ENCODE data around the gene GSX1. TPM values are rescaled to one million over a fixed set of nuclear protein-coding genes. Genes with fewer than 3 reads are reported as not detected.
A peak's percentile ranks its signal among the peaks of the same experiment; 100 is the strongest.
"Not testable (repeated sequence)": the region's sequence is repeated elsewhere in the genome, so short reads cannot be mapped to it uniquely, and the experiment has no call there.

The GSX1 gene
- total and polyA plus RNA-seq, 4 donors, result 0.20 to 4.0 (median 1.9) TPM

- no peak overlapping the region for H3K4me3 ChIP-seq (ENCODE audit: low read depth, low read length)
- H3K27ac ChIP-seq (ENCODE audit: low read depth, low read length), result no peak overlapping the region
- H3K9me3 ChIP-seq (ENCODE audit: control insufficient read depth, insufficient read depth, low read length), result no peaks in the 10 kb centered on the region
- H3K36me3 ChIP-seq (ENCODE audit: control insufficient read depth, insufficient read depth, low read length), result no peaks in the 10 kb centered on the region
- DNase-seq (ENCODE audit: low read depth in 4 of 6, low spot score in 6 of 6), result no peak
- peaks cover 4% of the 10 kb centered on the region for H3K27me3 ChIP-seq (ENCODE audit: control insufficient read depth, insufficient read depth, low read length)
- H3K4me1 ChIP-seq (ENCODE audit: control insufficient read depth, insufficient read depth, low read length), result no peaks in the 10 kb centered on the region
- WGBS (ENCODE audit: insufficient coverage), result 71% methylated on average over 7 of the region's 7 CpGs
These were observed 17.7 kb downstream of the GSX1 start for GRCh38 chr13:27810009-27810408.

GRCh38 chr13:27810461-27810860 lies 18.2 kb downstream of the GSX1 start:
- Histone ChIP-seq H3K4me1 (ENCODE audit: control insufficient read depth, insufficient read depth, low read length) (no peaks in the 10 kb centered on the region), H3K36me3 (ENCODE audit: control insufficient read depth, insufficient read depth, low read length) (no peaks in the 10 kb centered on the region), H3K27ac (ENCODE audit: low read depth, low read length) (no peak overlapping the region), H3K4me3 (ENCODE audit: low read depth, low read length) (no peak overlapping the region), H3K9me3 (ENCODE audit: control insufficient read depth, insufficient read depth, low read length) (no peaks in the 10 kb centered on the region), H3K27me3 (ENCODE audit: control insufficient read depth, insufficient read depth, low read length) (peaks cover 4% of the 10 kb centered on the region)
- 88% methylated on average over 1 of the region's 2 CpGs for WGBS (ENCODE audit: insufficient coverage)
- no peak for DNase-seq (ENCODE audit: low read depth in 4 of 6, low spot score in 6 of 6)

GRCh38 chr13:27813826-27814225 lies 21.5 kb downstream of the GSX1 start:
- no peaks in the 10 kb centered on the region for H3K9me3 ChIP-seq (ENCODE audit: control insufficient read depth, insufficient read depth, low read length)
- H3K27me3 ChIP-seq (ENCODE audit: control insufficient read depth, insufficient read depth, low read length), result peaks cover 11% of the 10 kb centered on the region
- H3K27ac ChIP-seq (ENCODE audit: low read depth, low read length), result no peak overlapping the region
- no peak overlapping the region for H3K4me3 ChIP-seq (ENCODE audit: low read depth, low read length)
- 90% methylated on average over 4 of the region's 9 CpGs for WGBS (ENCODE audit: insufficient coverage)
- no peaks in the 10 kb centered on the region for H3K4me1 ChIP-seq (ENCODE audit: control insufficient read depth, insufficient read depth, low read length)
- H3K36me3 ChIP-seq (ENCODE audit: control insufficient read depth, insufficient read depth, low read length), result no peaks in the 10 kb centered on the region
- DNase-seq (ENCODE audit: low read depth in 4 of 6, low spot score in 6 of 6), result no peak

GRCh38 chr13:27817832-27818231 lies 25.5 kb downstream of the GSX1 start:
- not testable (repeated sequence) for H3K27ac ChIP-seq (ENCODE audit: low read depth, low read length); DNase-seq (ENCODE audit: low read depth in 4 of 6, low spot score in 6 of 6); H3K4me3 ChIP-seq (ENCODE audit: low read depth, low read length); H3K36me3 ChIP-seq (ENCODE audit: control insufficient read depth, insufficient read depth, low read length); H3K4me1 ChIP-seq (ENCODE audit: control insufficient read depth, insufficient read depth, low read length); H3K9me3 ChIP-seq (ENCODE audit: control insufficient read depth, insufficient read depth, low read length)
- H3K27me3 ChIP-seq (ENCODE audit: control insufficient read depth, insufficient read depth, low read length), result peaks cover 49% of the 10 kb centered on the region
- 100% methylated on average over 1 of the region's 2 CpGs for WGBS (ENCODE audit: insufficient coverage)

GRCh38 chr13:27820524-27821482 lies 28.5 kb downstream of the GSX1 start:
- Histone ChIP-seq H3K27ac (ENCODE audit: low read depth, low read length) (no peak overlapping the region), H3K36me3 (ENCODE audit: control insufficient read depth, insufficient read depth, low read length) (no peaks in the 10 kb centered on the region), H3K9me3 (ENCODE audit: control insufficient read depth, insufficient read depth, low read length) (no peaks in the 10 kb centered on the region), H3K4me1 (ENCODE audit: control insufficient read depth, insufficient read depth, low read length) (peaks cover under 1% of the 10 kb centered on the region), H3K4me3 (ENCODE audit: low read depth, low read length) (no peak overlapping the region), H3K27me3 (ENCODE audit: control insufficient read depth, insufficient read depth, low read length) (peaks cover 75% of the 10 kb centered on the region)
- no peak for DNase-seq (ENCODE audit: low read depth in 4 of 6, low spot score in 6 of 6)
- WGBS (ENCODE audit: insufficient coverage), result under 1% methylated on average over 35 of the region's 46 CpGs

GRCh38 chr13:27821566-27821965 lies 29.3 kb downstream of the GSX1 start:
- H3K4me1 ChIP-seq (ENCODE audit: control insufficient read depth, insufficient read depth, low read length), result peaks cover 8% of the 10 kb centered on the region
- WGBS (ENCODE audit: insufficient coverage), result 3% methylated on average over 9 of the region's 12 CpGs
- no peak overlapping the region for H3K27ac ChIP-seq (ENCODE audit: low read depth, low read length)
- H3K9me3 ChIP-seq (ENCODE audit: control insufficient read depth, insufficient read depth, low read length), result no peaks in the 10 kb centered on the region
- H3K36me3 ChIP-seq (ENCODE audit: control insufficient read depth, insufficient read depth, low read length), result no peaks in the 10 kb centered on the region
- no peak overlapping the region for H3K4me3 ChIP-seq (ENCODE audit: low read depth, low read length)
- H3K27me3 ChIP-seq (ENCODE audit: control insufficient read depth, insufficient read depth, low read length), result peaks cover 74% of the 10 kb centered on the region
- no peak for DNase-seq (ENCODE audit: low read depth in 4 of 6, low spot score in 6 of 6)

GRCh38 chr13:27822258-27822872 lies 30.1 kb downstream of the GSX1 start:
- Histone ChIP-seq H3K27me3 (ENCODE audit: control insufficient read depth, insufficient read depth, low read length) (peaks cover 76% of the 10 kb centered on the region), H3K4me3 (ENCODE audit: low read depth, low read length) (no peak overlapping the region), H3K27ac (ENCODE audit: low read depth, low read length) (no peak overlapping the region), H3K36me3 (ENCODE audit: control insufficient read depth, insufficient read depth, low read length) (no peaks in the 10 kb centered on the region), H3K9me3 (ENCODE audit: control insufficient read depth, insufficient read depth, low read length) (no peaks in the 10 kb centered on the region), H3K4me1 (ENCODE audit: control insufficient read depth, insufficient read depth, low read length) (peaks cover 12% of the 10 kb centered on the region)
- WGBS (ENCODE audit: insufficient coverage), result no CpG with 5 or more reads among the region's 17 CpGs
- DNase-seq (ENCODE audit: low read depth in 4 of 6, low spot score in 6 of 6), result peak in 1 of 6 donors; percentile 23

- H3K4me3 ChIP-seq (ENCODE audit: low read depth, low read length), result no peak overlapping the region
- H3K4me1 ChIP-seq (ENCODE audit: control insufficient read depth, insufficient read depth, low read length), result peaks cover 12% of the 10 kb centered on the region
- no peak overlapping the region for H3K27ac ChIP-seq (ENCODE audit: low read depth, low read length)
- DNase-seq (ENCODE audit: low read depth in 4 of 6, low spot score in 6 of 6), result peak in 2 of 6 donors; percentile 27 to 43
- H3K9me3 ChIP-seq (ENCODE audit: control insufficient read depth, insufficient read depth, low read length), result no peaks in the 10 kb centered on the region
- no peaks in the 10 kb centered on the region for H3K36me3 ChIP-seq (ENCODE audit: control insufficient read depth, insufficient read depth, low read length)
- peaks cover 79% of the 10 kb centered on the region for H3K27me3 ChIP-seq (ENCODE audit: control insufficient read depth, insufficient read depth, low read length)
- WGBS (ENCODE audit: insufficient coverage), result 0% methylated on average over 7 of the region's 18 CpGs
These were observed 30.6 kb downstream of the GSX1 start for GRCh38 chr13:27822873-27823311.

GRCh38 chr13:27824121-27824520 lies 31.8 kb downstream of the GSX1 start:
- Histone ChIP-seq H3K9me3 (ENCODE audit: control insufficient read depth, insufficient read depth, low read length) (no peaks in the 10 kb centered on the region), H3K4me1 (ENCODE audit: control insufficient read depth, insufficient read depth, low read length) (peaks cover 12% of the 10 kb centered on the region), H3K27ac (ENCODE audit: low read depth, low read length) (no peak overlapping the region), H3K4me3 (ENCODE audit: low read depth, low read length) (no peak overlapping the region), H3K27me3 (ENCODE audit: control insufficient read depth, insufficient read depth, low read length) (peaks cover 79% of the 10 kb centered on the region), H3K36me3 (ENCODE audit: control insufficient read depth, insufficient read depth, low read length) (no peaks in the 10 kb centered on the region)
- DNase-seq (ENCODE audit: low read depth in 4 of 6, low spot score in 6 of 6), result no peak
- WGBS (ENCODE audit: insufficient coverage), result 0% methylated on average over 1 of the region's 3 CpGs

All from spinal cord (tissue), 10 donors.